Left ventricle myocardium inferior (tissue), 1 donor: ENCODE measurements around the gene BMP2K. TPM values are rescaled to one million over a fixed set of nuclear protein-coding genes. Genes with fewer than 3 reads are reported as not detected.
A peak's percentile ranks its signal among the peaks of the same experiment; 100 is the strongest.
"Not testable (repeated sequence)": the region's sequence is repeated elsewhere in the genome, so short reads cannot be mapped to it uniquely, and the experiment has no call there.

Source experiments
- DNase-seq: peaks from one replicate; pipeline ENCODE4 v3.0.0-alpha.2; 2020
- H3K27ac ChIP-seq: fragments of 200-600 bp; replicated peaks from 2 replicates; pipeline ENCODE4 v1.8.0; 2021
- H3K27me3 ChIP-seq: fragments of 200-600 bp; 2 replicates; pipeline ENCODE4 v1.8.0; 2021; ENCODE audit warnings: low read depth
- H3K36me3 ChIP-seq: fragments of 200-600 bp; 2 replicates; pipeline ENCODE4 v1.8.0; 2021
- H3K4me1 ChIP-seq: fragments of 200-600 bp; 2 replicates; pipeline ENCODE4 v1.8.0; 2021
- H3K4me3 ChIP-seq: fragments of 200-600 bp; 2 replicates; pipeline ENCODE4 v1.8.0; 2021; ENCODE audit warnings: mild to moderate bottlenecking, moderate library complexity
- H3K9me3 ChIP-seq: fragments of 200-600 bp; replicated peaks from 2 replicates; pipeline ENCODE4 v1.8.0; 2021
- CTCF ChIP-seq: fragments of 200-600 bp; IDR thresholded peaks from 2 replicates; pipeline ENCODE4 v1.8.0; 2021; ENCODE audit warnings: antibody characterized with exemption, mild to moderate bottlenecking, borderline replicate concordance
- intact Hi-C: fragments of 100-400 bp; cut with micrococcal nuclease; formaldehyde crosslinking; loops from one replicate; pipeline ENCODE4 v1.11.0; 2022
- total RNA-seq: library from RNA; stranded (reverse); fragmentation: NEBNext Ultra II Directional; extraction: Animal tissue kit (Norgen Biotek cat#: 25700); gene quantifications from one replicate; pipeline ENCODE4 v1.2.1, GENCODE V29; 2021
- donor health status: DM: no; HTN: yes; CAD: no; lungs with severe emphysema.

BMP2K gene
- total RNA-seq, 1 donor from 2014 or later: 16.2 TPM

- Histone ChIP-seq H3K4me3 (no peak overlapping the region), H3K4me1 (peaks cover 5% of the 10 kb centered on the region), H3K36me3 (peaks cover 26% of the 10 kb centered on the region), H3K27ac (no peak overlapping the region), H3K27me3 (no peaks in the 10 kb centered on the region), H3K9me3 (no peaks in the 10 kb centered on the region)
- no peak for DNase-seq
- peak; percentile 87 for TF ChIP-seq CTCF
- intact Hi-C loops: no loop called here
Observed at GRCh38 chr4:78864405-78865024, 88.4 kb downstream of the BMP2K start.

DNA sequence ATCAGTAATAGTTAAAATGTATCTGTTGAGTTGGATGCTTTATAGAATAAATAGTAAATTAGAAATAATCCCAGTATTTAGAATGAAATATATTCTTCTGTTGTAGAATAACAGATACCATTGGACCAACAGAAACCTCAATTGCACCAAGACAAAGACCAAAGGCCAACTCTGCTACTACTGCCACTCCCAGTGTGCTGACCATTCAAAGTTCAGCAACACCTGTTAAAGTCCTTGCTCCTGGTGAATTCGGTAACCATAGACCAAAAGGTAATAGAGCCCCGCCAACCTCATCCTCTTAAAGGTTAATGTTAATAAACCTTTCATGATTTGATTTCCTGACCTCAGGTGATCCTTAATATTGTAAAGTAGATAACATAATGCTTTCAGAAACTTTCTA lies 89.3 kb downstream of the BMP2K start:
- no peak overlapping the region for H3K4me3 ChIP-seq
- H3K4me1 ChIP-seq: peaks cover 5% of the 10 kb centered on the region
- no peaks in the 10 kb centered on the region for H3K27me3 ChIP-seq
- H3K36me3 ChIP-seq: peaks cover 35% of the 10 kb centered on the region
- no peak for TF ChIP-seq CTCF
- intact Hi-C loops: no loop called here
- no peaks in the 10 kb centered on the region for H3K9me3 ChIP-seq
- H3K27ac ChIP-seq: no peak overlapping the region
- DNase-seq: no peak

- H3K9me3 ChIP-seq, H3K27ac ChIP-seq, H3K27me3 ChIP-seq, H3K4me3 ChIP-seq, intact Hi-C loops, DNase-seq, H3K4me1 ChIP-seq: not testable (repeated sequence)
- peaks cover 68% of the 10 kb centered on the region for H3K36me3 ChIP-seq
Observed at GRCh38 chr4:78868712-78869111, 92.6 kb downstream of the BMP2K start.

GRCh38 chr4:78870056-78870455 lies 93.9 kb downstream of the BMP2K start:
- no peak for DNase-seq
- Histone ChIP-seq H3K9me3 (no peaks in the 10 kb centered on the region), H3K4me3 (no peak overlapping the region), H3K4me1 (no peaks in the 10 kb centered on the region), H3K36me3 (peaks cover 77% of the 10 kb centered on the region), H3K27me3 (no peaks in the 10 kb centered on the region), H3K27ac (no peak overlapping the region)
- intact Hi-C loops: no loop called here
- no peak for TF ChIP-seq CTCF

DNA sequence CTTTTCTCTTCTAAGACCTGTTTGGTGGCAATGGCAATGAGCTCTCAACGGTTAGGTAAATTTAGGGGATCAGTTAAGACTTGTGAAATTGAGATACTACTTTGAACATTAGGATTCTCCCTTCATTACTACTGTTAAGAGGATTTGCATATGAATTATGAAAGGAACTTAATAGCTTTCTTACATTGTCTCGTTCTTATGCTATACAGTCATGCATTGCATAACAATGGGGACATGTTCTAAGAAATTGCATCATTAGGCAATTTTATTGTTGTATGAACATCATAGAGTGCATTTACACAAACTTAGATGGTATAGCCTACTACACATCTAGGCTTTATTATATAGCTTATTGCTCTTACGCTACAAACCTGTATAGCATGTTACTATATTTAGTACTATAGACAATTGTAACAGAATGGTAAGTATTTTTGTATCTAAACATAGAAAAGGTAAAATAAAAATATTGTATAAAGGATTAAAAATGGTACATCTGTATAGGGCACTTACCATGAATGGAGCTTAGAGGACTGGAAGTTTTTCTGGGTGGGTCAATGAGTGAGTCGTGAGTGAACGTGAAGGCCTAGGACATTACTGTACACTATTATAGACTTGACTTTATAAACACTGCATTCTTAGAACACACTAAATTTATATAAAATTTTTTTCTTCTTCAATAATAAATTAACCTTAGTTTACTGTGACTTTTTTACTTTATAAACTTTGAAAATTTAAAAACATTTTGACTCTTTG lies 100.6 kb downstream of the BMP2K start:
- no peaks in the 10 kb centered on the region for H3K27me3 ChIP-seq
- DNase-seq: no peak
- no peaks in the 10 kb centered on the region for H3K4me1 ChIP-seq
- intact Hi-C loops: no loop called here
- H3K27ac ChIP-seq: no peak overlapping the region
- H3K36me3 ChIP-seq: peaks cover 66% of the 10 kb centered on the region
- no peak for TF ChIP-seq CTCF
- no peaks in the 10 kb centered on the region for H3K9me3 ChIP-seq
- H3K4me3 ChIP-seq: no peak overlapping the region

- no peaks in the 10 kb centered on the region for H3K27me3 ChIP-seq
- TF ChIP-seq CTCF: no peak
- no peak overlapping the region for H3K27ac ChIP-seq
- H3K9me3 ChIP-seq: no peaks in the 10 kb centered on the region
- no peak for DNase-seq
- no peak overlapping the region for H3K4me3 ChIP-seq
- H3K36me3 ChIP-seq: peaks cover 53% of the 10 kb centered on the region
- intact Hi-C loops: no loop called here
- no peaks in the 10 kb centered on the region for H3K4me1 ChIP-seq
Observed at GRCh38 chr4:78878031-78878430, 101.9 kb downstream of the BMP2K start.
